HepG2 (cell line): ENCODE data around the gene PDLIM5. TPM values are rescaled to one million over a fixed set of nuclear protein-coding genes. Genes with fewer than 3 reads are reported as not detected.

ENCODE experiments used
- ATAC-seq: fragments of 200-7000 bp; cut with Tn5 transposase; 3 replicates; pipeline ENCODE4 v1.9.1; 2020; ENCODE audit warnings: mild to moderate bottlenecking, moderate library complexity
- BruUV-seq: library from RNA; stranded (reverse); fragments of 400-500 nt; replicated peaks from 2 replicates; lab custom pipeline; 2021; lab: Mats Ljungman, UMichigan
- CTCF ChIA-PET: fragments of 300-600 bp; formaldehyde crosslinking; extraction: SDS; loops from one replicate; lab custom pipeline; 2021; ENCODE audit warnings: low total read pairs, inconsistent platforms, low intra/inter-chr PET ratio; lab: Yijun Ruan, JAX
- POLR2A ChIA-PET: fragments of 350-600 bp; sonication (Branson Sonifier 250); formaldehyde crosslinking; loops from one replicate; lab custom pipeline; 2020; ENCODE audit warnings: antibody characterized with exemption, inconsistent platforms; lab: Yijun Ruan, JAX
- DNase-seq: peaks from one replicate; pipeline ENCODE4 v3.0.0-alpha.2; 2015; ENCODE audit warnings: low spot score
- FAIRE-seq: peaks from 3 replicates; lab custom pipeline; 2011; peaks lifted over from hg19 to GRCh38; lab: Jason Lieb, UNC
- H2AFZ ChIP-seq: one replicate; pipeline ENCODE4 v1.6.1; 2011; ENCODE audit warnings: low read length, inconsistent platforms
- H3K27ac ChIP-seq: fragments of 300-600 bp; 3 replicates; pipeline ENCODE4 v1.8.0; 2011; ENCODE audit warnings: mixed run types, mild to moderate bottlenecking, mixed read lengths, low read length, inconsistent platforms; ENCODE audit not compliant: insufficient read depth; ENCODE audit errors: extremely low read length
- H3K27me3 ChIP-seq, 2 experiments: fragments of 200-600 bp in 1 of 2; 2 replicates in 1 of 2; 3 replicates in 1 of 2; pipeline versions ENCODE4 v1.6.0 to v1.8.0; 2011; ENCODE audit warnings: low read length in 2 of 2, mild to moderate bottlenecking in 2 of 2, moderate library complexity in 2 of 2, inconsistent platforms in 1 of 2; ENCODE audit not compliant: insufficient read depth in 2 of 2, control insufficient read depth in 1 of 2
- H3K36me3 ChIP-seq, 2 experiments: fragments of 200-600 bp in 1 of 2; replicated peaks in 1 of 2; 2 replicates in 1 of 2; 3 replicates in 1 of 2; pipeline versions ENCODE4 v1.5.1 to v1.8.0; 2011; ENCODE audit warnings: low read length in 2 of 2, inconsistent platforms in 1 of 2; ENCODE audit not compliant: insufficient read depth in 2 of 2, control insufficient read depth in 1 of 2
- H3K4me1 ChIP-seq: 2 replicates; pipeline ENCODE4 v1.5.1; 2012; ENCODE audit warnings: low read length, inconsistent platforms; ENCODE audit not compliant: insufficient read depth
- H3K4me2 ChIP-seq: 2 replicates; pipeline ENCODE4 v1.6.0; 2011; ENCODE audit warnings: low read depth, low read length, inconsistent platforms
- H3K4me3 ChIP-seq, 3 experiments: fragments of 200-600 bp in 1 of 3; sonication (generic), shearing (Covaris generic) in 1 of 3; replicated peaks in 1 of 3; 2 replicates each; pipeline ENCODE4 v1.5.1; 2011 to 2016; ENCODE audit warnings: low read length in 3 of 3, inconsistent platforms in 2 of 3, low read depth in 2 of 3, mild to moderate bottlenecking in 2 of 3, control low read depth in 1 of 3, mixed read lengths in 1 of 3; ENCODE audit not compliant: insufficient read depth in 1 of 3
- H3K79me2 ChIP-seq: one replicate; pipeline ENCODE4 v1.6.1; 2011; ENCODE audit warnings: low read length, inconsistent platforms; ENCODE audit not compliant: insufficient read depth
- H3K9ac ChIP-seq: 2 replicates; pipeline ENCODE4 v1.6.0; 2011; ENCODE audit warnings: mild to moderate bottlenecking, low read depth, low read length, inconsistent platforms; ENCODE audit not compliant: insufficient read depth
- H3K9me3 ChIP-seq: 2 replicates; pipeline ENCODE4 v1.5.1; 2012; ENCODE audit warnings: mild to moderate bottlenecking, low read length
- H4K20me1 ChIP-seq: 2 replicates; pipeline ENCODE4 v1.6.0; 2011; ENCODE audit warnings: inconsistent platforms, mild to moderate bottlenecking, low read length, moderate library complexity; ENCODE audit not compliant: insufficient read depth
- ATF7 ChIP-seq, 2 experiments: fragments of 450-650 bp in 1 of 2; sonication (generic) in 1 of 2; formaldehyde crosslinking in 1 of 2; IDR thresholded peaks; 2 replicates each; pipeline versions ENCODE4 v1.4.0 to v1.6.1; 2016 to 2020; ENCODE audit warnings: antibody characterized with exemption in 1 of 2, mild to moderate bottlenecking in 1 of 2, missing genetic modification reagents in 1 of 2
- DPF2 ChIP-seq: sonication (generic); formaldehyde crosslinking; IDR thresholded peaks from 2 replicates; pipeline ENCODE4 v1.4.0; 2020; ENCODE audit warnings: mild to moderate bottlenecking, low read depth, missing genetic modification reagents, borderline replicate concordance
- ELF1 ChIP-seq: sonication (generic); formaldehyde crosslinking; IDR thresholded peaks from 2 replicates; pipeline ENCODE4 v1.4.0; 2020; ENCODE audit warnings: missing genetic modification reagents
- GMEB1 ChIP-seq: sonication (generic); formaldehyde crosslinking; IDR thresholded peaks from 2 replicates; pipeline ENCODE4 v1.5.1; 2020; ENCODE audit warnings: missing genetic modification reagents, mild to moderate bottlenecking, borderline replicate concordance
- IKZF1 ChIP-seq: fragments of 450-650 bp; IDR thresholded peaks from 2 replicates; pipeline ENCODE4 v1.7.1; 2016
- MAX ChIP-seq: IDR thresholded peaks from 2 replicates; pipeline ENCODE4 v1.6.1; 2012; ENCODE audit warnings: inconsistent platforms
- REXO4 ChIP-seq: sonication (generic); formaldehyde crosslinking; IDR thresholded peaks from 2 replicates; pipeline ENCODE4 v1.8.0; 2022; ENCODE audit warnings: missing genetic modification reagents, mild to moderate bottlenecking, borderline replicate concordance
- SIN3A ChIP-seq: IDR thresholded peaks from 2 replicates; pipeline ENCODE4 v1.6.1; 2011; ENCODE audit warnings: low read depth, mild to moderate bottlenecking, control low read depth, low read length, borderline replicate concordance
- STAT6 ChIP-seq: sonication (generic); formaldehyde crosslinking; IDR thresholded peaks from 2 replicates; pipeline ENCODE4 v1.4.0; 2020; ENCODE audit warnings: missing genetic modification reagents, mild to moderate bottlenecking, borderline replicate concordance
- ZNF10 ChIP-seq: sonication (generic); formaldehyde crosslinking; IDR thresholded peaks from 2 replicates; pipeline ENCODE4 v1.4.0; 2020; ENCODE audit warnings: mild to moderate bottlenecking, low read depth, missing genetic modification reagents, borderline replicate concordance
- ZNF674 ChIP-seq: sonication (generic); formaldehyde crosslinking; IDR thresholded peaks from 2 replicates; pipeline ENCODE4 v1.5.0; 2020; ENCODE audit warnings: low read depth, mild to moderate bottlenecking, missing genetic modification reagents
- ZNF800 ChIP-seq: sonication (generic); formaldehyde crosslinking; IDR thresholded peaks from 2 replicates; pipeline ENCODE4 v1.4.0; 2020; ENCODE audit warnings: missing genetic modification reagents
- WGBS: methylation state at CpG from one replicate; pipeline ENCODE4 v1.1.6; 2017; ENCODE audit warnings: low lambda C conversion rate; 5-methylcytosine and 5-hydroxymethylcytosine counted together
- in situ Hi-C: cut with HindIII; loops from 2 replicates; pipeline ENCODE4 v1.10.0; 2017; ENCODE audit warnings: low pct_unique_long_range_greater_than_20kb; ENCODE audit not compliant: extremely low pct_ligation_motif_present
- intact Hi-C: fragments of 100-400 bp; cut with micrococcal nuclease; formaldehyde crosslinking; loops from one replicate; pipeline ENCODE4 v1.10.0; 2022; ENCODE audit not compliant: unreplicated experiment
- polyA plus RNA-seq, 8 experiments: library from polyadenylated mRNA; depleted of rRNA in 3 of 8; stranded (reverse) in 7 of 8; unstranded in 1 of 8; fragments of >200 nt; fragmentation: Illumina TruSeq in 4 of 8; extraction: Trizol in 4 of 8; gene quantifications; 2 replicates each; pipeline versions ENCODE4 v1.2.1 to v1.2.3, GENCODE V29; 2011 to 2016; ENCODE audit warnings: low read depth in 4 of 8, missing spikeins in 1 of 8, mixed read lengths in 1 of 8; ENCODE audit not compliant: insufficient read depth in 1 of 8
- total RNA-seq, 5 experiments: library from RNA; depleted of rRNA; stranded (reverse); fragments of >200 nt; fragmentation: Illumina TruSeq; extraction: Trizol; gene quantifications; 2 replicates each; pipeline ENCODE4 v1.2.3, GENCODE V29; 2016; ENCODE audit warnings: low read depth in 1 of 5

The PDLIM5 gene
- total and polyA plus RNA-seq, 2 of the 13 experiments (the other 11 are each of a cell fraction or from before 2014, with no cell fraction given), result 52.8 to 119 TPM

- Histone ChIP-seq H3K4me1 (no peaks in the 10 kb centered on the region), H3K9ac (no peak overlapping the region), H3K79me2 (no peaks in the 10 kb centered on the region), H3K27me3 (no peaks in the 10 kb centered on the region), H4K20me1 (no peaks in the 10 kb centered on the region), H3K27ac (no peak overlapping the region), H3K36me3 (peaks cover 0 to 2% of the 10 kb centered on the region in 2 experiments; a peak in 1 of 5 replicates), H3K4me2 (no peak overlapping the region), H3K9me3 (no peaks in the 10 kb centered on the region), H3K4me3 (no peak overlapping the region), H2AFZ (no peak overlapping the region)
- no peak for DNase-seq
- TF ChIP-seq ATF7 (IDR thresholded peaks at IDR 0.05), result no peak
- no peak for TF ChIP-seq ATF7 (CRISPR knock-in tag; IDR thresholded peaks at IDR 0.05)
- no peak for TF ChIP-seq DPF2 (CRISPR knock-in tag)
- TF ChIP-seq ZNF800 (CRISPR knock-in tag), result no peak
- no peak for TF ChIP-seq MAX
- no peak for TF ChIP-seq IKZF1
- TF ChIP-seq ZNF10 (CRISPR knock-in tag), result no peak
- no peak for ATAC-seq
- CTCF ChIA-PET, result no interaction called here
- no TSS peak for BruUV-seq
- FAIRE-seq, result no peak
- 96% methylated on average over 6 of the region's 6 CpGs for WGBS
- intact Hi-C loops (no loop called here), in situ Hi-C loops (no loop called here)
- POLR2A ChIA-PET, result no interaction called here
Measured at GRCh38 chr4:94610145-94610544, 158.4 kb downstream of the PDLIM5 start.

GRCh38 chr4:94613248-94613647 is 161.5 kb downstream of the PDLIM5 start:
- no peak overlapping the region for H2AFZ ChIP-seq
- H4K20me1 ChIP-seq, result no peaks in the 10 kb centered on the region
- DNase-seq (no peak), ATAC-seq (no peak), FAIRE-seq (no peak)
- H3K4me2 ChIP-seq, result no peak overlapping the region
- in situ Hi-C loops, result no loop called here
- H3K9ac ChIP-seq, result no peak overlapping the region
- ChIA-PET POLR2A (no interaction called here), CTCF (no interaction called here)
- no peaks in the 10 kb centered on the region for H3K4me1 ChIP-seq
- peaks cover 5 to 8% of the 10 kb centered on the region in 2 experiments; a peak in 4 of 5 replicates for H3K36me3 ChIP-seq
- no peaks in the 10 kb centered on the region for H3K27me3 ChIP-seq
- no peak overlapping the region for H3K27ac ChIP-seq
- no TSS peak for BruUV-seq
- H3K9me3 ChIP-seq, result no peaks in the 10 kb centered on the region
- intact Hi-C loops, result no loop called here
- H3K4me3 ChIP-seq, result no peak overlapping the region
- H3K79me2 ChIP-seq, result no peaks in the 10 kb centered on the region
- 92% methylated on average over 1 of the region's 1 CpG for WGBS
- TF ChIP-seq SIN3A (no peak), ELF1 (CRISPR knock-in tag) (no peak), GMEB1 (CRISPR knock-in tag) (no peak), ZNF674 (CRISPR knock-in tag) (no peak), REXO4 (CRISPR knock-in tag) (no peak), STAT6 (CRISPR knock-in tag) (no peak)
